Astrocyte (in vitro differentiated cells and primary cell): ENCODE results near the gene OASL.

Source experiments
- EZH2 ChIP-seq: IDR thresholded peaks from 2 replicates; pipeline ENCODE4 v1.6.1; 2012; ENCODE audit warnings: mild to moderate bottlenecking, low read length, inconsistent platforms; ENCODE audit not compliant: insufficient read depth
- TF ChIP-seq, protein P1 (sequence below): IDR thresholded peaks from 2 replicates; pipeline ENCODE4 v1.5.1; 2011; ENCODE audit warnings: low read depth, mild to moderate bottlenecking, inconsistent platforms, low read length, moderate library complexity; ENCODE audit not compliant: insufficient read depth

DNA sequence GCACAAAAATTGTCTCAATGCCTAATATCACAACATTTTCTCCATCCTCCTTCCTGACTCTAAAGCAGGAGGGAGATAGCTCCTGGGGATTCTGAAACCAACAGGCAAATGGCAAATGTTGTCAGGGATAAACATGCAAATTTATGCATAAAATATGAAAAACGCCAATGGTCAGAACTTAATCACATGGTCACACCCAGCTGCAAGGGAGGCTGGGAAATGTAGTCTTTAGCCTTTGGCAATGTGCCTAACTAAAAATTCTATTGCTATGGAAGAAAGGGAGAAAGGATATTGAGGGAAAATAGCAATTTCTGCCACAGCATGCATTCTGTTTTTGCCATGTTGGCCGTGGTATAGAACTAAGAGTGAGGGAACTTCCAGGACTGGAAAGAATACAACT, 11.7 kb upstream of the OASL start:
- TF ChIP-seq EZH2 = no peak
- TF ChIP-seq, protein P1, sequence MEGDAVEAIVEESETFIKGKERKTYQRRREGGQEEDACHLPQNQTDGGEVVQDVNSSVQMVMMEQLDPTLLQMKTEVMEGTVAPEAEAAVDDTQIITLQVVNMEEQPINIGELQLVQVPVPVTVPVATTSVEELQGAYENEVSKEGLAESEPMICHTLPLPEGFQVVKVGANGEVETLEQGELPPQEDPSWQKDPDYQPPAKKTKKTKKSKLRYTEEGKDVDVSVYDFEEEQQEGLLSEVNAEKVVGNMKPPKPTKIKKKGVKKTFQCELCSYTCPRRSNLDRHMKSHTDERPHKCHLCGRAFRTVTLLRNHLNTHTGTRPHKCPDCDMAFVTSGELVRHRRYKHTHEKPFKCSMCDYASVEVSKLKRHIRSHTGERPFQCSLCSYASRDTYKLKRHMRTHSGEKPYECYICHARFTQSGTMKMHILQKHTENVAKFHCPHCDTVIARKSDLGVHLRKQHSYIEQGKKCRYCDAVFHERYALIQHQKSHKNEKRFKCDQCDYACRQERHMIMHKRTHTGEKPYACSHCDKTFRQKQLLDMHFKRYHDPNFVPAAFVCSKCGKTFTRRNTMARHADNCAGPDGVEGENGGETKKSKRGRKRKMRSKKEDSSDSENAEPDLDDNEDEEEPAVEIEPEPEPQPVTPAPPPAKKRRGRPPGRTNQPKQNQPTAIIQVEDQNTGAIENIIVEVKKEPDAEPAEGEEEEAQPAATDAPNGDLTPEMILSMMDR = no peak
